ENCODE measurements around the gene HBB. TPM values are rescaled to one million over a fixed set of nuclear protein-coding genes. Genes with fewer than 3 reads are reported as not detected.
A peak's percentile ranks its signal among the peaks of the same experiment; 100 is the strongest.

HBB gene
- total RNA-seq, 2 donors from 2014 or later: not detected

- WGBS, 2 experiments (ENCODE audit: insufficient coverage in 1 of 2, insufficient read length in 1 of 2): 96% methylated on average over 1 of the region's 1 CpG; no CpG with 5 or more reads in 1 of the 2 experiments
- no peak overlapping the region for H3K9ac ChIP-seq (ENCODE audit: extremely low read depth, low read length, poor library complexity, severe bottlenecking)
- Mint-ChIP-seq H3K27ac (no peak overlapping the region), H3K4me1 (peaks cover 10% of the 10 kb centered on the region), H3K27me3 (ENCODE audit: insufficient read depth) (no peaks in the 10 kb centered on the region), H3K9me3 (peaks cover 43% of the 10 kb centered on the region), H3K4me3 (no peak overlapping the region), H3K36me3 (ENCODE audit: low read depth) (peaks cover 3% of the 10 kb centered on the region)
- no peak overlapping the region for H3K27ac ChIP-seq (ENCODE audit: low read depth, low read length)
- H3K4me1 ChIP-seq (ENCODE audit: control insufficient read depth, insufficient read depth, low read length): no peaks in the 10 kb centered on the region
- H3K9me3 ChIP-seq (ENCODE audit: control insufficient read depth, low read length): peaks cover 5% of the 10 kb centered on the region
- DNase-seq: no peak
- H3K27me3 ChIP-seq (ENCODE audit: control insufficient read depth, insufficient read depth, low read length, poor library complexity, severe bottlenecking): no peaks in the 10 kb centered on the region
- TF ChIP-seq, protein P1, sequence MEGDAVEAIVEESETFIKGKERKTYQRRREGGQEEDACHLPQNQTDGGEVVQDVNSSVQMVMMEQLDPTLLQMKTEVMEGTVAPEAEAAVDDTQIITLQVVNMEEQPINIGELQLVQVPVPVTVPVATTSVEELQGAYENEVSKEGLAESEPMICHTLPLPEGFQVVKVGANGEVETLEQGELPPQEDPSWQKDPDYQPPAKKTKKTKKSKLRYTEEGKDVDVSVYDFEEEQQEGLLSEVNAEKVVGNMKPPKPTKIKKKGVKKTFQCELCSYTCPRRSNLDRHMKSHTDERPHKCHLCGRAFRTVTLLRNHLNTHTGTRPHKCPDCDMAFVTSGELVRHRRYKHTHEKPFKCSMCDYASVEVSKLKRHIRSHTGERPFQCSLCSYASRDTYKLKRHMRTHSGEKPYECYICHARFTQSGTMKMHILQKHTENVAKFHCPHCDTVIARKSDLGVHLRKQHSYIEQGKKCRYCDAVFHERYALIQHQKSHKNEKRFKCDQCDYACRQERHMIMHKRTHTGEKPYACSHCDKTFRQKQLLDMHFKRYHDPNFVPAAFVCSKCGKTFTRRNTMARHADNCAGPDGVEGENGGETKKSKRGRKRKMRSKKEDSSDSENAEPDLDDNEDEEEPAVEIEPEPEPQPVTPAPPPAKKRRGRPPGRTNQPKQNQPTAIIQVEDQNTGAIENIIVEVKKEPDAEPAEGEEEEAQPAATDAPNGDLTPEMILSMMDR (conservative IDR thresholded peaks at IDR 0.05): no peak
- H3K36me3 ChIP-seq (ENCODE audit: control insufficient read depth, insufficient read depth, low read length): no peaks in the 10 kb centered on the region
- no peak overlapping the region for H3K4me3 ChIP-seq (ENCODE audit: low read length)
These were observed 3.2 kb downstream of the HBB start for GRCh38 chr11:5223686-5224085.

DNA sequence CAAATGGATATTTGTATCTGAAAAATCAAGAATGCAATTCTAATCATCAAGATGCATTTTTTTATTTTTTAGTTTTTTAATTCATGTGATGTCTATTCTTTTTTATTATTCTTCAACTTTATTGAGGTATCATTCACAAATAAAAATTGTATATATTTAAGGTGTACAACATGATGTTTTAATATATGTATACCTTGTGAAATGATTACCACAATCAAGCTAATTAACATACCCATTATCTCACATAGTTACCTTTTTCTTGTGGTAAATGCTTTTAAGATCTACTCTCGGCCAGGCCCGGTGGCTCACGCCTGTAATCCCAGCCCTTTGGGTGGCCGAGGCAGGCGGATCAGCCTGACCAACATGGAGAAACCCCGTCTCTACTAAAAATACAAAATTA lies 3.7 kb downstream of the HBB start:
- no peaks in the 10 kb centered on the region for H3K4me1 ChIP-seq (ENCODE audit: control insufficient read depth, insufficient read depth, low read length)
- Mint-ChIP-seq H3K4me1 (peaks cover 10% of the 10 kb centered on the region), H3K27me3 (ENCODE audit: insufficient read depth) (no peaks in the 10 kb centered on the region), H3K27ac (no peak overlapping the region), H3K4me3 (no peak overlapping the region), H3K9me3 (peaks cover 46% of the 10 kb centered on the region), H3K36me3 (ENCODE audit: low read depth) (peaks cover 3% of the 10 kb centered on the region)
- H3K9me3 ChIP-seq (ENCODE audit: control insufficient read depth, low read length): peaks cover 5% of the 10 kb centered on the region
- no peaks in the 10 kb centered on the region for H3K27me3 ChIP-seq (ENCODE audit: control insufficient read depth, insufficient read depth, low read length, poor library complexity, severe bottlenecking)
- TF ChIP-seq, protein P1 (conservative IDR thresholded peaks at IDR 0.05): no peak
- no peak overlapping the region for H3K4me3 ChIP-seq (ENCODE audit: low read length)
- 80 to 87% methylated on average over 1 to 6 of the region's 6 CpGs for WGBS, 2 experiments (ENCODE audit: insufficient coverage in 1 of 2, insufficient read length in 1 of 2)
- no peak overlapping the region for H3K9ac ChIP-seq (ENCODE audit: extremely low read depth, low read length, poor library complexity, severe bottlenecking)
- no peaks in the 10 kb centered on the region for H3K36me3 ChIP-seq (ENCODE audit: control insufficient read depth, insufficient read depth, low read length)
- DNase-seq: no peak
- H3K27ac ChIP-seq (ENCODE audit: low read depth, low read length): no peak overlapping the region

GRCh38 chr11:5210376-5210885 lies 16.4 kb downstream of the HBB start:
- H3K9me3 ChIP-seq (ENCODE audit: control insufficient read depth, low read length): peaks cover 19% of the 10 kb centered on the region
- Mint-ChIP-seq H3K36me3 (ENCODE audit: low read depth) (peaks cover 3% of the 10 kb centered on the region), H3K4me1 (peaks cover 19% of the 10 kb centered on the region), H3K27me3 (ENCODE audit: insufficient read depth) (no peaks in the 10 kb centered on the region), H3K27ac (peak overlapping the region; percentile 16), H3K4me3 (no peak overlapping the region), H3K9me3 (peaks cover 18% of the 10 kb centered on the region)
- H3K27me3 ChIP-seq (ENCODE audit: control insufficient read depth, insufficient read depth, low read length, poor library complexity, severe bottlenecking): no peaks in the 10 kb centered on the region
- 38 to 52% methylated on average over 6 to 7 of the region's 7 CpGs for WGBS, 2 experiments (ENCODE audit: insufficient coverage in 1 of 2, insufficient read length in 1 of 2)
- no peak overlapping the region for H3K9ac ChIP-seq (ENCODE audit: extremely low read depth, low read length, poor library complexity, severe bottlenecking)
- H3K4me1 ChIP-seq (ENCODE audit: control insufficient read depth, insufficient read depth, low read length): peaks cover 10% of the 10 kb centered on the region
- H3K4me3 ChIP-seq (ENCODE audit: low read length): no peak overlapping the region
- TF ChIP-seq, protein P1 (conservative IDR thresholded peaks at IDR 0.05): no peak
- DNase-seq: peak; percentile 72
- H3K27ac ChIP-seq (ENCODE audit: low read depth, low read length): no peak overlapping the region
- no peaks in the 10 kb centered on the region for H3K36me3 ChIP-seq (ENCODE audit: control insufficient read depth, insufficient read depth, low read length)

All from endodermal cell (in vitro differentiated cells).